Sigmoid colon (tissue), 7 donors: ENCODE measurements around the gene ATG4B. TPM values are rescaled to one million over a fixed set of nuclear protein-coding genes. Genes with fewer than 3 reads are reported as not detected.

Source experiments
- DNase-seq: peaks from one replicate; pipeline ENCODE4 v3.0.0-alpha.2; 2019
- H3K27ac ChIP-seq, 4 donors: fragments of 200-600 bp; sonication (generic); one replicate each; pipeline ENCODE4 v1.5.1; 2016 to 2019; ENCODE audit warnings: mild to moderate bottlenecking in 1 of 4
- H3K27me3 ChIP-seq, 3 donors: fragments of 200-600 bp; sonication (generic); one replicate each; pipeline ENCODE4 v1.5.1; 2019; ENCODE audit warnings: mild to moderate bottlenecking in 1 of 3
- H3K36me3 ChIP-seq, 4 donors: fragments of 200-600 bp; sonication (generic); one replicate each; pipeline ENCODE4 v1.5.1; 2016 to 2019
- H3K4me1 ChIP-seq, 4 donors: fragments of 200-600 bp; sonication (generic); one replicate each; pipeline ENCODE4 v1.5.1; 2017 to 2019
- H3K4me3 ChIP-seq, 4 donors: fragments of 200-600 bp; sonication (generic); one replicate each; pipeline ENCODE4 v1.5.1; 2017 to 2019; ENCODE audit warnings: mild to moderate bottlenecking in 2 of 4, moderate library complexity in 1 of 4
- H3K9me3 ChIP-seq, 4 donors: fragments of 200-600 bp in 3 of 4; sonication (generic) in 3 of 4; one replicate each; pipeline versions ENCODE4 v1.5.1 to v1.6.1; 2013 to 2019
- EP300 ChIP-seq, 4 donors: sonication (generic); formaldehyde crosslinking; IDR thresholded peaks; one replicate each; pipeline ENCODE4 v1.6.1; 2017; ENCODE audit warnings: antibody characterized with exemption in 4 of 4
- POLR2A ChIP-seq, 2 donors: fragments of 450-650 bp; IDR thresholded peaks; one replicate each; pipeline ENCODE4 v1.6.1; 2016; ENCODE audit warnings: antibody characterized with exemption in 2 of 2, mild to moderate bottlenecking in 2 of 2, moderate library complexity in 2 of 2
- POLR2AphosphoS5 ChIP-seq, 4 donors: sonication (generic); formaldehyde crosslinking; IDR thresholded peaks; one replicate each; pipeline ENCODE4 v1.6.1; 2017; ENCODE audit warnings: antibody characterized with exemption in 4 of 4
- WGBS, 2 donors: extraction: QIAGEN DNeasy Blood & Tissue Kit; methylation state at CpG; one replicate each; pipeline ENCODE4 v1.1.7; 2013; 5-methylcytosine and 5-hydroxymethylcytosine counted together
- intact Hi-C: fragments of 100-400 bp; cut with DNase I; formaldehyde crosslinking; loops from one replicate; pipeline ENCODE4 v1.15.1; 2023
- polyA plus RNA-seq, 3 donors: library from polyadenylated mRNA; stranded (reverse); fragments of 200-250 nt; gene quantifications; one replicate each; pipeline ENCODE4 v1.2.3, GENCODE V29; 2013
- total RNA-seq, 4 donors: library from RNA; depleted of rRNA; stranded (reverse); fragments of >200 nt; gene quantifications; one replicate each; pipeline ENCODE4 v1.1.0, GENCODE V29; 2016
- TF ChIP-seq, protein P1 (sequence below), 4 experiments: fragments of 450-650 bp in 3 of 4; fragments of 200-600 bp in 1 of 4; IDR thresholded peaks; one replicate each; pipeline ENCODE4 v1.5.1; 2016 to 2019; ENCODE audit warnings: antibody characterized with exemption in 4 of 4, mild to moderate bottlenecking in 3 of 4, moderate library complexity in 2 of 4
- donor health status: healthy with polysubstance abuse.
- donor health status: Bipolar disorder and iron deficiency.
- donor health status: healthy.

ATG4B gene
- total and polyA plus RNA-seq, 7 donors = 27.6 to 70.7 (median 40.3) TPM

DNA sequence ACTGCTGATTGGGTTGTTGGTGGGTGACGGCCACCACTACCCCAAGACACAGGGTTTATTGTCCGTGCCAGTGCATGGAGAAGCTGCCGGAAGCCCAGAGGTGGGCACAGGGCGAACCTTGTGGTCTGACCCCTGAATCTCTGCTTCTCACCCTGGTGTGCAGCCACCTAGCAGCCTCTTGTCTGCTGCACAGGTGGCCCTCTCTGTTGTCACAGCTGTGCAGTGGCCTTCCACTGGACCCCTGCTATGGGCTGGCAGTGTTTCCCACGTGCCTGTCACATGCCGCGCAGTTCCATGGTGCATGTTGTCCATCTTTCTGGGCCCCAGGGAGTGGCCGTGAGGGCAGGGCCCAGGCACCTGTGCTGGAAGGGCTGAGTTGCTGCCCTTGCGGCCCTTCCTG is 15.2 kb downstream of the ATG4B start:
- TF ChIP-seq POLR2A (IDR thresholded peaks at IDR 0.05) (no peak), POLR2AphosphoS5 (IDR thresholded peaks at IDR 0.05) (no peak), EP300 (IDR thresholded peaks at IDR 0.05) (no peak)
- TF ChIP-seq, protein P1, sequence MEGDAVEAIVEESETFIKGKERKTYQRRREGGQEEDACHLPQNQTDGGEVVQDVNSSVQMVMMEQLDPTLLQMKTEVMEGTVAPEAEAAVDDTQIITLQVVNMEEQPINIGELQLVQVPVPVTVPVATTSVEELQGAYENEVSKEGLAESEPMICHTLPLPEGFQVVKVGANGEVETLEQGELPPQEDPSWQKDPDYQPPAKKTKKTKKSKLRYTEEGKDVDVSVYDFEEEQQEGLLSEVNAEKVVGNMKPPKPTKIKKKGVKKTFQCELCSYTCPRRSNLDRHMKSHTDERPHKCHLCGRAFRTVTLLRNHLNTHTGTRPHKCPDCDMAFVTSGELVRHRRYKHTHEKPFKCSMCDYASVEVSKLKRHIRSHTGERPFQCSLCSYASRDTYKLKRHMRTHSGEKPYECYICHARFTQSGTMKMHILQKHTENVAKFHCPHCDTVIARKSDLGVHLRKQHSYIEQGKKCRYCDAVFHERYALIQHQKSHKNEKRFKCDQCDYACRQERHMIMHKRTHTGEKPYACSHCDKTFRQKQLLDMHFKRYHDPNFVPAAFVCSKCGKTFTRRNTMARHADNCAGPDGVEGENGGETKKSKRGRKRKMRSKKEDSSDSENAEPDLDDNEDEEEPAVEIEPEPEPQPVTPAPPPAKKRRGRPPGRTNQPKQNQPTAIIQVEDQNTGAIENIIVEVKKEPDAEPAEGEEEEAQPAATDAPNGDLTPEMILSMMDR (IDR thresholded peaks at IDR 0.05) = no peak
- no peaks in the 10 kb centered on the region for H3K9me3 ChIP-seq
- DNase-seq = no peak
- H3K36me3 ChIP-seq = peaks cover 16 to 61% (median 30%) of the 10 kb centered on the region in 4 donors
- WGBS, 2 donors = 96 to 98% methylated on average over 9 of the region's 9 CpGs
- no peak overlapping the region for H3K27ac ChIP-seq
- intact Hi-C loops = no loop called here
- H3K4me3 ChIP-seq = no peak overlapping the region
- H3K27me3 ChIP-seq = no peaks in the 10 kb centered on the region
- peaks cover 0 to 24% (median 19%) of the 10 kb centered on the region in 4 donors for H3K4me1 ChIP-seq

DNA sequence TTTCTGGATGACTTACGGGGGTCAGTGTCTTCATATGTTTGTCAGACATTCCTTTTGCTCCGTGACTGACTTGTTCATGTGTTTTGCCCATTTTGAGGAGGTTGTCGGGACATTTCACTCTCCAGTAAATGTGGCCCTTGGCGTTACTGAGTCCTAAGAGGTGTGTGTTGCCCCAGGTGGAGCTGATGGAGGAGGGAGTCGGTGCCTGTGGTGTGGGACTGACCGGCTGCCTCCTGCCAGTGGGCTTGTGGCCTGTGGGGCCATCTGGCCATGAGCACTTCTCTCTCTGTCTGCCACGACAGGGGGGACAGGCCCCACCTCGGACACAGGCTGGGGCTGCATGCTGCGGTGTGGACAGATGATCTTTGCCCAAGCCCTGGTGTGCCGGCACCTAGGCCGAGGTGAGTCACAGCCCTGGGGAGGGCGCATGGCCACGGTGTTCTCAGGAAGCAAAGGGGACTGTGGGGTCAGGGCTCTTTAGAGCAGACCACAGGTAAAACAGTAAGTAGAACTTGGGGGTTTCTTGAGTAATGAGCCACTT is 15.8 kb downstream of the ATG4B start:
- no peak overlapping the region for H3K27ac ChIP-seq
- H3K4me3 ChIP-seq = no peak overlapping the region
- no peaks in the 10 kb centered on the region for H3K9me3 ChIP-seq
- TF ChIP-seq POLR2AphosphoS5 (IDR thresholded peaks at IDR 0.05) (no peak), POLR2A (IDR thresholded peaks at IDR 0.05) (no peak), EP300 (IDR thresholded peaks at IDR 0.05) (no peak)
- TF ChIP-seq, protein P1 (IDR thresholded peaks at IDR 0.05) = no peak
- DNase-seq = no peak
- WGBS, 2 donors = 96% methylated on average over 13 of the region's 13 CpGs
- intact Hi-C loops = no loop called here
- no peaks in the 10 kb centered on the region for H3K27me3 ChIP-seq
- H3K4me1 ChIP-seq = peaks cover 0 to 18% (median 13%) of the 10 kb centered on the region in 4 donors
- H3K36me3 ChIP-seq = peaks cover 16 to 67% (median 30%) of the 10 kb centered on the region in 4 donors

DNA sequence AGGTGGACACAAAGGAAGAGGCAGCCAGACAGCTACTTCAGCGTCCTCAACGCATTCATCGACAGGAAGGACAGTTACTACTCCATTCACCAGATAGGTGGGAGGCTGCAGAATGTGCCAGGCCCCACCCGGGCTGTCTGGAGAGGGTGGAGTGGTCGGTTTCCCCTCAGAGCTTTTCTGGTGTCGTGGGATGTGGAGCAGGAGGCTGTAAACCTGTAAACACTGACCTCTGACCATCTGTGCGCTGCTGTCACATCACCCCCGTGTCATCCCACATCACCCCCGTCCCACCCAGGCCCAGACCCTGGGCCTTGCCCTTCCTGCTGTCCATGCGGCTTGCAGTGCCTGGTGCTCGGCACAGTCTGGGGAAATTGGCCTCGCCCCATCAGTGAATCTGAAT is 17.1 kb downstream of the ATG4B start:
- intact Hi-C loops = no loop called here
- Histone ChIP-seq H3K4me3 (no peak overlapping the region), H3K36me3 (peaks cover 16 to 78% (median 32%) of the 10 kb centered on the region in 4 donors), H3K9me3 (no peaks in the 10 kb centered on the region), H3K4me1 (peaks cover 0 to 11% (median 4%) of the 10 kb centered on the region in 4 donors), H3K27ac (no peak overlapping the region), H3K27me3 (no peaks in the 10 kb centered on the region)
- TF ChIP-seq POLR2AphosphoS5 (IDR thresholded peaks at IDR 0.05) (no peak), POLR2A (IDR thresholded peaks at IDR 0.05) (no peak), EP300 (IDR thresholded peaks at IDR 0.05) (no peak)
- TF ChIP-seq, protein P1 (IDR thresholded peaks at IDR 0.05) = no peak
- DNase-seq = no peak
- WGBS, 2 donors = 92 to 93% methylated on average over 12 of the region's 12 CpGs

DNA sequence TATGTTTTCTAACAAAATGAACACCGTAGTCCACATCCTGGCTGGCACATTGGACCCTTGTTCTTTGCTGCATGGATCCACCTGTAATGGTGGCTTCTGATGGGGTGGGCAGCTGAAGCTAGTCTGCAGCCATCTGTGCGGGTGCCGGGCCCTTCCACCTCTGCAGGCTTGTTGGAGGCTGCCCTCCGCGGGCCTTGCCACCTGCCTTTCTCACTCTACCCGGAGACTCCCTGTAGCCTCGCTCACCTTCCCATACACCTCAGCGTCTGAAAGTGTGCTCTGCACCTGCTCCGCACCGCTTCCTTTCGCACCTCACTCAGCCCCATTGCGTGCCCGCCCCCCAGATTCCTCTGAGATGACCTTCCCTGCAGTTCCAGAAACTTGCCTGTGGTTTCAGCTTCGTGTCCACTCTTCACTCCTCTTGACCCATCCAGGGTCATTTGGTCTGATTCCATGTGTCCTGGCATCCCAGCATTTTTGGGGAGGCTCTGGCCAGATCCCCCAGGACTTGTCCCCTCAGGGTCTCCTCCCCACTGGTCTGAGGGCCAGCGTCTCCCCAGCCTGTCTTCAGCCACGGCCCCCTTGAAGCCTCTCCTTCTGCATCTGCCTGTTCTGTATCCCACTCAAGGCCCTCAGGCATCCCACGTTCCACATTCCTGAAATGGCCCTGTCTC is 18.2 kb downstream of the ATG4B start:
- peaks cover 0 to 5% (median 0%) of the 10 kb centered on the region in 4 donors for H3K4me1 ChIP-seq
- TF ChIP-seq POLR2AphosphoS5 (IDR thresholded peaks at IDR 0.05) (no peak), EP300 (IDR thresholded peaks at IDR 0.05) (no peak), POLR2A (IDR thresholded peaks at IDR 0.05) (no peak)
- TF ChIP-seq, protein P1 (IDR thresholded peaks at IDR 0.05) = no peak
- H3K4me3 ChIP-seq = no peak overlapping the region
- DNase-seq = no peak
- H3K27ac ChIP-seq = no peak overlapping the region
- no peaks in the 10 kb centered on the region for H3K9me3 ChIP-seq
- intact Hi-C loops = loop anchor here (5.0 kb wide), 1 partner anchor 803 kb away; no protein-coding TSS in a partner anchor
- no peaks in the 10 kb centered on the region for H3K27me3 ChIP-seq
- H3K36me3 ChIP-seq = peaks cover 16 to 89% (median 42%) of the 10 kb centered on the region in 4 donors
- 94 to 95% methylated on average over 17 of the region's 17 CpGs for WGBS, 2 donors
